ENCODE data around the gene PDE4D. TPM values are rescaled to one million over a fixed set of nuclear protein-coding genes. Genes with fewer than 3 reads are reported as not detected.

The PDE4D gene
- 13.2 and 26.9 TPM in 2 replicates for total RNA-seq

- peak; percentile 45 for DNase-seq (ENCODE audit: low read depth)
These were observed at the start of gene PDE4D for GRCh38 chr5:59893429-59894227. Gene PDE4D (minus strand): TSS chr5:59893726.

DNA sequence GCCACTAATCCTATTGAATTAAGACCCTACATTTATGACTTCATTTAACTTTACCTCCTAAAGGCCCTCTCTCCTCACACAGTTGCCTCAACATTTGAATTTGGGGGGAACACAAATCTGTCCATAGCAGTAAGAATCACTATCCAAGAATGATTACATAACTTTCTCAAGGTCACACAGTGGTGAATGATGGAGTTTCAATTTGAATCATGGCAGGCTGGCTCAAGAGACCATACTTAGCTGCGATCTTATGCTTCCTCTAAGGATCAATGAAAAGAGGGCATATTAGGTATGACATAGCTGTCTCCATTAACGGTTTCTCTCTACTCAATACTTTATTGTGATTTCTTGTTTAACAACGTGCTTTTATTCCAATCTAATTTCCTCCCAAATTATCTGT lies 44.1 kb upstream of the PDE4D start:
- no peak for DNase-seq (ENCODE audit: low read depth)

DNA sequence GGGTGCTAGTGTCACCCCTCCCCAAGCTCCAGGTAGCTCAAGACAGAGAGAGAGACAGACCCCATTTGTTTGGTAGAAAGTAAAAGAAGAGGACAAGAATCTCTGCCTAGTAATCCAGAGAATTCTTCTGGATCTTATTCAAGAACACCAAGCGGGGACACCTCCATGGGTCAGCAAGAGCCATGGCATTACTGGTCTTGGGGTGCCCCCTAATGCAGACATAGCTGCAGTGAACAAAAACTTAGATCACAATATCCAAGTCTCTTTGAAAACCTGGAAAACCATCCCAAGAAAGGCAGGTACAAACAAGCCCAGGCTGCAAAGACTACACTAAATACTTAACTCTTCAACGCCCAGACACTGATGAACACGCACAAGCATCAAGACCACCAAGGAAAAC lies 29.9 kb upstream of the PDE4D start:
- DNase-seq (ENCODE audit: low read depth) = no peak

DNA sequence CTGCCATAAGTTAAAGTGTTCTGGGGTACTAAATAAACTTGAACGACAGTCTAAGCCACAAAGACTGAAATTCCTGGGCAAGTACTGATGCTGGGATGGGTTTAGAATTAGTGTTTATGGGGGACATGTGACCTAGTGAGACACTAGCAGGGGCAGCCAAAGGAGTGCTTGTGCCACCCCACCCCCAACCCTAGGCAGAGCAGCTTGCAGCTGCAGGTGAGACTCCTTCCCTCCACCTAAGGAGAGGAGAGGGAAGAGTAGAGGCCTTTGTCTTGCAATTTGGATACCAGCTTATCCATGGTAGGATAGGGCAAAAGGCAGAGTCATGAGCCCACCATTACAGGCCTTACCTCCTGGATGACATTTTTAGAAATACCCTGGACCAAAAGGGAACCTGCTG lies 28.7 kb upstream of the PDE4D start:
- DNase-seq (ENCODE audit: low read depth) = no peak

GRCh38 chr5:59921816-59922215 lies 28.3 kb upstream of the PDE4D start:
- no peak for DNase-seq (ENCODE audit: low read depth)

GRCh38 chr5:59919484-59919883 lies 26.0 kb upstream of the PDE4D start:
- no peak for DNase-seq (ENCODE audit: low read depth)

GRCh38 chr5:59917121-59917520 lies 23.6 kb upstream of the PDE4D start:
- peak; percentile 54 for DNase-seq (ENCODE audit: low read depth)

GRCh38 chr5:59905188-59905587 lies 11.7 kb upstream of the PDE4D start:
- DNase-seq (ENCODE audit: low read depth) = no peak

- no peak for DNase-seq (ENCODE audit: low read depth)
These were observed 3.5 kb upstream of the PDE4D start for GRCh38 chr5:59897075-59897474.

DNA sequence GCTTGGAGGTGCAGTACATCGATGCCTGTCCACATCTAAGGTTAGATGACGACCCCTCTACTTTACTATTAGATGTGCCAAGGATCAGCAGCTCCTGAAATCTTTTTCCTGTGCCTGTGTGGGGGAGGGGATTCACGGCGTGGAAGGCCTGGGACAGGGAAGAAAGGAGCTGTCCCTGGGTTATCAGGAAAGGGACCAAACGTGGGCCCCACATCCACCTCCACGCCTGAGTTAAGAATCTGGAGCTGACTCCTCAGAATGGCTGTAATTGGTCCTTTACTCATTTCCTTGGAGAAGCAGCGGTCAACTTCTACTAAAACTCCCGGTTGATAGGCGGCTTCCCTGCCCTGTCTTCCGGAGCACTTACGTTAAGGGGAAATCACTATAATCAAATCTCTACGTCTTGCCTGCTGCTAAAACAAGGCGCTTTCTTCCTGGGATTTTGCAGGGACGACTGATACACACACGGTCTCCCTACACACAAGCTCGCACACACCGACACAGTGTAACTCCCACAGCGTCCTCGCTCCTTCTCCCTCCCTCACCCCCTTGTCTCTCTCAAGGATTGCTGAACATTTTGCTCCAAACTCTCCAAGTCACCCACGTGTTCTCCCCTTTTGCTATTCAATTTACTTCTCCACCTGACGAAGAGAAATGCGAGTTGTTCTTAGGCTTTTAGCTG lies 1.4 kb downstream of the PDE4D start:
- no peak for DNase-seq (ENCODE audit: low read depth)

DNA sequence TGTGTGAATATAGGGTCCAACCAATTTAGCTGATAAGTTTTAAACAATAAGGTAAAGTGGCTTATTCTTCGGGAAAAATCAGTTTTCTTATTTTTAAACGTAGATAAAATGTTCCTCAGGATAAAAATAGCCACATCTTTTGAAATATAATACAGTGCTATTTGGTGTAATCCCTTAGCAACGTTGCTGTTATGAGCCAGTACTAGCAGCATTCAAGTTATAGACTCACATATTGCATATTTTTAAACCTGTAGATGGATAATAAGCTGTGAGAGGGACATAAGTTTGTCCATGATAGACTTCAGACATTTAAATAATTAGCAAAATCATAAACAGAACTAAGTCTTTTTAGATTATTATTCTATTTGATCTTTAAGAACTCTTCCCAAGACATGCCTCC lies 6.3 kb downstream of the PDE4D start:
- DNase-seq (ENCODE audit: low read depth) = no peak

DNA sequence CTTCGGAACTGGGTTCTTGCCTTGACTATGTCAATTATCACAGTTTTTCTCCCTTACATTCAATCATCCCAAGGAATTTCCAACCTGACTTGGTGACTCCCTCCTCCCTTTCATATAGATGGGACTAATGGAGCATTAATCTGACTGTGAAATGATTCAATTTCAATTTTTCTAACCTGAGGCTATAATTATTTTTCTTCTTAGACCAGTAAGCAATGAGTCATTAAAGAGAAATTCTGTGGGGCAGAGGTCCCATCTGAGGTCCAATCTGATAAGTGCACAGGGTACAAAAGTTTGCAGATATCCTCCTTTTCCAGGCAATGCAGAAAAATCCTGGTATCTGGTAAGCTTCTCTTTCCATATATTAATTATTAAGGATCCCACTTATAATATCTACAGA lies 18.9 kb downstream of the PDE4D start:
- DNase-seq (ENCODE audit: low read depth) = peak; percentile 22

GRCh38 chr5:59873113-59873512 lies 20.4 kb downstream of the PDE4D start:
- peak; percentile 23 for DNase-seq (ENCODE audit: low read depth)

- DNase-seq (ENCODE audit: low read depth) = no peak
These were observed 26.9 kb downstream of the PDE4D start for GRCh38 chr5:59866661-59867060.

DNA sequence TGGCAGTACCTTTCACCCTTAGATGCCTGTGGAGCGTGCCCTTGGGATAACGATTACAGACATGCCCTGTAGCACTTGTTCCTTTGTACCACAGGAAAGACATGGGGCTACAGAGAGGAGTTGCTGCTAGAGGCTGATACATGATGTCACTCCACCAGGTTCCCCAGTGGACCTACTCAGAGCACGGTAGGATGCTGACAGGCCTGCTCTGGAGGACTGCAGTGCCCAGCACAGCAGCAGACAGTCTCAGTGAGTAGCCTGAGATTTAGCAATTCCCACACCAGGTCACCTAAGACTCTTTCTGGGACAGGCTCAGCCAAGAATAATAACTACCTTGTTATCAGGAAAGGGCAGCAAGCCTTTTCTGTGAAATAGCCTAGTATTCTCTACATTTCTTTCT lies 28.8 kb downstream of the PDE4D start:
- DNase-seq (ENCODE audit: low read depth) = peak; percentile 18

DNA sequence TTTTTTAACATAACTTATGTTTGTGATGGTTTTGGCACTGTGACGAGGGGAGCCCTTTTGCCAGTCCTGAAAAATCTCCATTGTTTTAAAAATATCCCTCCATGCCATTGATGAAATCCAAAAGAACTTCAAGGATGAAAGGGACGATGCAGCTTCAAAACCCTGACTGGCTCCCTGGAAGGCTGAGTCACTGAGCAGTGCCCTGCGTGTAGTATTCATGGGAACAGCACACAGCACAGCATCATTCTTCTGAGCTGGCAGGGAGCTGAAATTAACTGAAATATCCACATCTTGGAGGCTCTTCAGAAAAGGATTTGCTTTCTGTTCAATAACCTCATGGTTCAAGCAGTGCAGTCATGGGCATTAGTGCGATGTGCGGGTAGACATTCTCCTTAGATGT lies 29.7 kb downstream of the PDE4D start:
- DNase-seq (ENCODE audit: low read depth) = no peak

DNA sequence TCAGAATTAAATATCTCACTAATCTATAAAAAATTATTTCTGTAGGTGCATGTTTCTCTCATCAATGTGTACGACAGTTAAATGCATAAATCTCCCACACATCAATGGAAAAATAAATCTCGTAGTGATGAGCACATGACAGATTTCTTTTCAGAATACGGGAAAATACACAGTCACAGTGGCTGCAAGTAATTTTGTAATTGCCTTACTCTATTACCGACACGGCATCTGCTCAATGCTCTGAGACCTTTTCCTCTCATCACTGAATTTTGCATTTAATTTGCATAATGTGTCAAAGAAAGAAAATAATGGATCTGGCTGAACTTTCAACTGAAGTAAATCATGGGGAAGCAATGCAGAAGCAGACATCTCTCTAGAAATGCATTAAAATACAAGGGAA lies 37.2 kb downstream of the PDE4D start:
- DNase-seq (ENCODE audit: low read depth) = no peak

GRCh38 chr5:59850766-59851165 lies 42.8 kb downstream of the PDE4D start:
- no peak for DNase-seq (ENCODE audit: low read depth)

- no peak for DNase-seq (ENCODE audit: low read depth)
These were observed 45.9 kb downstream of the PDE4D start for GRCh38 chr5:59847586-59847985.

DNA sequence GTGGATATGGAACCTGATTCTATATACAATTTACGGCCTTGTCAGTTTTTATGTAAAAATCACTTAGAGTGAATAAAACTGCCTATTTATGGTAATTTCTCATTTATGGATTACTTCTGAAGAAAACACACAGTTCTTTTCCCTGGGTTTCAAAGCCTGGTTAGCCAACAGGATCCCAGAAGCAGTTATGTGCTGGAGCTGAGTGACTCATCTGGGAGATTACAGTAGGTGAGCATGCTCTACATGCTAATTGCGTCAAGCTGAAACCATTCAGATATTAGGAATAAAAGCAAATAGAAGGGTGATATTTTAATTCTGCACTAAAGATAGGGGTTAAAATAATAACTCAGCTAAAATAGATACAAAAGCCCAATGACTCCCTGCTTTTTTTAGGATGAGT lies 47.8 kb downstream of the PDE4D start:
- DNase-seq (ENCODE audit: low read depth) = peak; percentile 55

GRCh38 chr5:59843511-59844213 lies 49.9 kb downstream of the PDE4D start:
- DNase-seq (ENCODE audit: low read depth) = no peak

DNA sequence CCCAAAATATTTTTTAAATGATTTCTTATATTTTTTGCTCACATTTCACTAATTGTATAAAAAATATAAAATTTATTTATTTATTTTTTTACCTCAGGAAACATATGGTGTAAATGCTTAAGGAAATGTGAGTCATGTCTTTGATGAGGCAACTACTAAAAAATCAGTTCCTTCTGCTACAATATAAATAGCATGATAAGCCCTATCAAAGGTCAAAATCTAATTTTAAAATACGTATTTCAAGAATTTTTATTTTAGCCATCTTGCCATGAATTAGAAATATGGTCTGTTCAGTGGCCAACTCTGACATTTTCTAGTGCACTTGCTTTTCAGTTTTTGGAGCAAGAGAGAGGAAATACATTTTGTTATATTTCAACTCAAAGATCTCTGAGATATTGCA lies 50.5 kb downstream of the PDE4D start:
- no peak for DNase-seq (ENCODE audit: low read depth)

DNA sequence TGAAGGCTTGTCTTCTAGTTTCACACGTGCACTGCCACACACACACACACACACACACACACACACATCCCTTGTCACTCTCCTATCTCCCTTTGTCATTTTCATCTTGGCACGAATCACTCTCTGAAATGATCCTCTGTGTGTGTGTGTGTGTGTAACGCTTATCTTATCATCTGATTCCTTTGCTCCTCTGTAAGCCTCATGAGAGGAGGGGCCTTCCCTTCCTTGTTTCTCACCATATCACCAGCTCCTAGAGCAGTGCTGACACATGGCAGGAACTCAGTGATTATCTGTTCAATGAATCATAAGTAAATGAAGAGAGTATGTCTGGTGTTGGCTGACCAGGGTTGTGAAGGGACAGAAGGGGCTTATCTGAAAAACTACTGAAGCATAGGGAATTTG lies 53.3 kb downstream of the PDE4D start:
- DNase-seq (ENCODE audit: low read depth) = no peak

Measured in renal cortical epithelial cell (primary cell).